Esophagus muscularis mucosa (tissue), 4 donors: ENCODE data around the gene CLSTN1.

ENCODE experiments used
- EP300 ChIP-seq: sonication (generic); formaldehyde crosslinking; IDR thresholded peaks from one replicate; pipeline ENCODE4 v1.6.1; 2017; ENCODE audit warnings: antibody characterized with exemption
- POLR2A ChIP-seq: fragments of 450-650 bp; IDR thresholded peaks from one replicate; pipeline ENCODE4 v1.6.1; 2017; ENCODE audit warnings: antibody characterized with exemption, moderate library complexity, mild to moderate bottlenecking, low read depth
- POLR2AphosphoS5 ChIP-seq, 2 donors: sonication (generic); formaldehyde crosslinking; IDR thresholded peaks; one replicate each; pipeline ENCODE4 v1.6.1; 2017; ENCODE audit warnings: antibody characterized with exemption in 2 of 2
- TF ChIP-seq, protein P1 (sequence below), 3 experiments: fragments of 200-600 bp in 2 of 3; fragments of 450-650 bp in 1 of 3; sonication (generic) in 2 of 3; IDR thresholded peaks; one replicate each; pipeline ENCODE4 v1.5.1; 2017 to 2019; ENCODE audit warnings: antibody characterized with exemption in 3 of 3, mild to moderate bottlenecking in 2 of 3, moderate library complexity in 1 of 3

GRCh38 chr1:9699361-9699760 is 124.4 kb downstream of the CLSTN1 start:
- TF ChIP-seq, protein P1, sequence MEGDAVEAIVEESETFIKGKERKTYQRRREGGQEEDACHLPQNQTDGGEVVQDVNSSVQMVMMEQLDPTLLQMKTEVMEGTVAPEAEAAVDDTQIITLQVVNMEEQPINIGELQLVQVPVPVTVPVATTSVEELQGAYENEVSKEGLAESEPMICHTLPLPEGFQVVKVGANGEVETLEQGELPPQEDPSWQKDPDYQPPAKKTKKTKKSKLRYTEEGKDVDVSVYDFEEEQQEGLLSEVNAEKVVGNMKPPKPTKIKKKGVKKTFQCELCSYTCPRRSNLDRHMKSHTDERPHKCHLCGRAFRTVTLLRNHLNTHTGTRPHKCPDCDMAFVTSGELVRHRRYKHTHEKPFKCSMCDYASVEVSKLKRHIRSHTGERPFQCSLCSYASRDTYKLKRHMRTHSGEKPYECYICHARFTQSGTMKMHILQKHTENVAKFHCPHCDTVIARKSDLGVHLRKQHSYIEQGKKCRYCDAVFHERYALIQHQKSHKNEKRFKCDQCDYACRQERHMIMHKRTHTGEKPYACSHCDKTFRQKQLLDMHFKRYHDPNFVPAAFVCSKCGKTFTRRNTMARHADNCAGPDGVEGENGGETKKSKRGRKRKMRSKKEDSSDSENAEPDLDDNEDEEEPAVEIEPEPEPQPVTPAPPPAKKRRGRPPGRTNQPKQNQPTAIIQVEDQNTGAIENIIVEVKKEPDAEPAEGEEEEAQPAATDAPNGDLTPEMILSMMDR (IDR thresholded peaks at IDR 0.05): no peak
- TF ChIP-seq POLR2AphosphoS5 (IDR thresholded peaks at IDR 0.05) (no peak), POLR2A (no peak), EP300 (no peak)
